ENCODE data around the gene FYCO1.

DNA sequence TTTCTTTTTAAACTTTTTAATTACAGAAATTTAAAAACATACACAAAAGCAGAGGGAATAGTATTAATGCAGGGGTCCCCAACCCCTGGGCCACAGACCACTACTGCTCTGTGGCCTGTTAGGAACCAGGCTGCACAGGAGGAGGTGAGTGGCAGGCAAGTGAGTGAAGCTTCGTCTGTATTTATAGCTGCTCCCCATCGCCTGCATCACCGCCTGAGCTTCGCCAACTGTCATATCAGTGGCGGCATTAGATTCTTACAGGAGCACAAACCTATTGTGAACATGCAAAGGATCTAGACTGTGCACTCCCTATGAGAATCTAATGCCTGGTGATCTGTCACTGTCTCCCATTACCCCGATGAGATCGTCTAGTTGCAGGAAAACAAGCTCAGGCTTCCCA lies 86.9 kb downstream of the FYCO1 start:
- TF ChIP-seq, protein P1, sequence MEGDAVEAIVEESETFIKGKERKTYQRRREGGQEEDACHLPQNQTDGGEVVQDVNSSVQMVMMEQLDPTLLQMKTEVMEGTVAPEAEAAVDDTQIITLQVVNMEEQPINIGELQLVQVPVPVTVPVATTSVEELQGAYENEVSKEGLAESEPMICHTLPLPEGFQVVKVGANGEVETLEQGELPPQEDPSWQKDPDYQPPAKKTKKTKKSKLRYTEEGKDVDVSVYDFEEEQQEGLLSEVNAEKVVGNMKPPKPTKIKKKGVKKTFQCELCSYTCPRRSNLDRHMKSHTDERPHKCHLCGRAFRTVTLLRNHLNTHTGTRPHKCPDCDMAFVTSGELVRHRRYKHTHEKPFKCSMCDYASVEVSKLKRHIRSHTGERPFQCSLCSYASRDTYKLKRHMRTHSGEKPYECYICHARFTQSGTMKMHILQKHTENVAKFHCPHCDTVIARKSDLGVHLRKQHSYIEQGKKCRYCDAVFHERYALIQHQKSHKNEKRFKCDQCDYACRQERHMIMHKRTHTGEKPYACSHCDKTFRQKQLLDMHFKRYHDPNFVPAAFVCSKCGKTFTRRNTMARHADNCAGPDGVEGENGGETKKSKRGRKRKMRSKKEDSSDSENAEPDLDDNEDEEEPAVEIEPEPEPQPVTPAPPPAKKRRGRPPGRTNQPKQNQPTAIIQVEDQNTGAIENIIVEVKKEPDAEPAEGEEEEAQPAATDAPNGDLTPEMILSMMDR (IDR thresholded peaks at IDR 0.05): no peak
- no peak for TF ChIP-seq ZFX (IDR thresholded peaks at IDR 0.05; ENCODE audit: borderline replicate concordance)

All from 22Rv1 (cell line).